ENCODE results near the gene PLPP4.

DNA sequence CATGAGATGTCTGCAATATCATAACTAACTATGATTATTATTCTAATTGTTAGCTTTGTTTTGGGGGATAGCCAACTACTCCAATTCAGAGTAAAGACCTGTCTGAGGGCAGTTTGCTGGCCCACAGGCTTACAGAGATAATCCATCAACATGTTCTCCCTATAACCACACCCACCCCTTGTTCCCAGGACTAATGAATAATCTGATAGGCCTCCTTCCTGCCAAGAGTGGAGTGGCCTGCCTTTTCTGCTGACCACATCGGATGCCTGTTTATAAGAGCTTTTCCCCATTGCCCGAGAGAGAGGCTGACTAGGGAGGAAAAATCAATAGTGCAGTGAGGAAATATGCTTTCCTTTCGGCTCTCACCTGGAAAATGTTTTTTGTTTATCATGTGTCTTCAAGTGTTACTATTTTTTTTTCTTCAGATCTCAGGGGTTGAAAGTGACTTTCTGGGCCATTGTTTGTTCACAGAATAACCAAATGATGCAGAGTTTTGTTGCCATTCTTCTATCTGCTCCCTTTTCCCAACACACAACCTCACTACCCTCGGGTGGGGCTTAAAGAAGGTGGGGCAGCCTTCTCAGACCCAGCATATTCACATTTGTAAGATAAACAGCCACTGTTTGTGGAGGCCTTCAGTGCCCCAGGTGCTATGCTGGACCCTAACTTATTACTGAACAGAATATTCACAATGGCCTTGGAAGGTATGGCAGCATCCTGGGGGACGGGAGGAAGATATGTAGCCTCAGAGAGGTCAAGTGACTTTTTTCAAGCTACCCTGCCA lies 38.4 kb downstream of the PLPP4 start:
- TF ChIP-seq CTCF (IDR thresholded peaks at IDR 0.05) (no peak), GABPA (IDR thresholded peaks at IDR 0.05; ENCODE audit: low read depth) (no peak), TAF1 (IDR thresholded peaks at IDR 0.05; ENCODE audit: borderline replicate concordance, low read depth, low read length) (no peak), TCF12 (IDR thresholded peaks at IDR 0.05) (no peak), YY1 (IDR thresholded peaks at IDR 0.05; ENCODE audit: low read depth) (no peak), FOSL2 (IDR thresholded peaks at IDR 0.05; ENCODE audit: borderline replicate concordance, low read depth) (no peak), ZBTB33 (IDR thresholded peaks at IDR 0.05; ENCODE audit: borderline replicate concordance, low read depth) (no peak), GATA2 (CRISPR knock-in tag; IDR thresholded peaks at IDR 0.05) (no peak), CHD2 (IDR thresholded peaks at IDR 0.05; ENCODE audit: low read length, partially characterized antibody) (no peak), SIN3A (IDR thresholded peaks at IDR 0.05; ENCODE audit: borderline replicate concordance, low read depth, low read length) (no peak), RAD21 (IDR thresholded peaks at IDR 0.05; ENCODE audit: low read length) (no peak), MAX (IDR thresholded peaks at IDR 0.05; ENCODE audit: low read depth) (no peak)
- TF ChIP-seq, protein P1, sequence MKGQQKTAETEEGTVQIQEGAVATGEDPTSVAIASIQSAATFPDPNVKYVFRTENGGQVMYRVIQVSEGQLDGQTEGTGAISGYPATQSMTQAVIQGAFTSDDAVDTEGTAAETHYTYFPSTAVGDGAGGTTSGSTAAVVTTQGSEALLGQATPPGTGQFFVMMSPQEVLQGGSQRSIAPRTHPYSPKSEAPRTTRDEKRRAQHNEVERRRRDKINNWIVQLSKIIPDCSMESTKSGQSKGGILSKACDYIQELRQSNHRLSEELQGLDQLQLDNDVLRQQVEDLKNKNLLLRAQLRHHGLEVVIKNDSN (IDR thresholded peaks at IDR 0.05; ENCODE audit: borderline replicate concordance, low read depth): no peak

Data from SK-N-SH (cell line).